UCSD-AML1 (cell line): ENCODE data around the gene GJB2.
"Not testable (repeated sequence)": the region's sequence is repeated elsewhere in the genome, so short reads cannot be mapped to it uniquely, and the experiment has no call there.

Source experiments
- DNase-seq: peaks from one replicate; lab custom pipeline; 2025; ENCODE audit not compliant: unreplicated experiment; lab: John Stamatoyannopoulos, UW

The GJB2 gene

GRCh38 chr13:20171364-20171763 lies 21.4 kb downstream of the GJB2 start:
- no peak for DNase-seq

- DNase-seq: no peak
These were observed 21.8 kb downstream of the GJB2 start for GRCh38 chr13:20170921-20171320.

GRCh38 chr13:20168396-20168795 lies 24.3 kb downstream of the GJB2 start:
- no peak for DNase-seq

GRCh38 chr13:20165417-20166257 lies 27.1 kb downstream of the GJB2 start:
- no peak for DNase-seq

- DNase-seq: no peak
These were observed 30.8 kb downstream of the GJB2 start for GRCh38 chr13:20161951-20162300.

- peak; percentile 34 for DNase-seq
These were observed 31.3 kb downstream of the GJB2 start for GRCh38 chr13:20161275-20161950.

- peak; percentile 32 for DNase-seq
These were observed 32.1 kb downstream of the GJB2 start, which contains the start of gene GJA3 for GRCh38 chr13:20160306-20161274. Gene GJA3, minus strand, starts transcription at chr13:20161052. Its CDS starts 17,764 bp downstream, at chr13:20143288.

- DNase-seq: no peak
These were observed 33.0 kb downstream of the GJB2 start for GRCh38 chr13:20159646-20160305.

GRCh38 chr13:20157151-20157796 lies 35.5 kb downstream of the GJB2 start:
- DNase-seq: no peak

GRCh38 chr13:20156702-20157101 lies 36.0 kb downstream of the GJB2 start:
- no peak for DNase-seq

- DNase-seq: not testable (repeated sequence)
These were observed 39.4 kb downstream of the GJB2 start for GRCh38 chr13:20153290-20153689.

- DNase-seq: no peak
These were observed 41.1 kb downstream of the GJB2 start for GRCh38 chr13:20151612-20152011.

- DNase-seq: no peak
These were observed 41.7 kb downstream of the GJB2 start for GRCh38 chr13:20151016-20151415.

- no peak for DNase-seq
These were observed 42.2 kb downstream of the GJB2 start for GRCh38 chr13:20150561-20150960.

- DNase-seq: no peak
These were observed 43.0 kb downstream of the GJB2 start for GRCh38 chr13:20149762-20150161.

- DNase-seq: no peak
These were observed 44.1 kb downstream of the GJB2 start for GRCh38 chr13:20148501-20149183.

GRCh38 chr13:20146381-20146780 lies 46.4 kb downstream of the GJB2 start:
- no peak for DNase-seq

GRCh38 chr13:20145521-20145920 lies 47.2 kb downstream of the GJB2 start:
- DNase-seq: no peak

GRCh38 chr13:20144141-20144850 lies 48.4 kb downstream of the GJB2 start:
- no peak for DNase-seq
